NCI-H2107 (cell line): ENCODE data around the gene CHODL.

Source experiments
- DNase-seq: peaks from one replicate; lab custom pipeline; 2025; lab: John Stamatoyannopoulos, UW

CHODL gene

GRCh38 chr21:18289876-18290275, 45.2 kb downstream of the CHODL start:
- no peak for DNase-seq

DNA sequence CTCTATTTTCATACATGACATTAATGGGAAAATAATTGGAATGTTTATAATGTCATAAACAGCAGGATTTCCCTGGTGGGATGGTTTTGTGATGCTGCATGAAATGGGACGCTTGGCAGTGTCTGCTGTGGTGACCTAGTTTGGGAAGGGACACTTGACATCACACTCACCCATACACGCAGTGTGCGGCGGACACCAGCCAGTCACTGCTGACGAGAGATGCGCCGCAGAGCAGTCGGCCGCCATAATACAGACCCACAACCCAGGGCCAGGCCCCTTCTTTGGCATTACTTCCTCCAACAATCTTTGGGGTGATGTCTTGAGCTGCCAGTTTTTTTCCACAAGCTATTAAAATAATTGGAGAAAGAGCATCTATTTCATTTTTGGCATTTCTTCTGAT, 49.5 kb downstream of the CHODL start:
- DNase-seq = no peak

DNA sequence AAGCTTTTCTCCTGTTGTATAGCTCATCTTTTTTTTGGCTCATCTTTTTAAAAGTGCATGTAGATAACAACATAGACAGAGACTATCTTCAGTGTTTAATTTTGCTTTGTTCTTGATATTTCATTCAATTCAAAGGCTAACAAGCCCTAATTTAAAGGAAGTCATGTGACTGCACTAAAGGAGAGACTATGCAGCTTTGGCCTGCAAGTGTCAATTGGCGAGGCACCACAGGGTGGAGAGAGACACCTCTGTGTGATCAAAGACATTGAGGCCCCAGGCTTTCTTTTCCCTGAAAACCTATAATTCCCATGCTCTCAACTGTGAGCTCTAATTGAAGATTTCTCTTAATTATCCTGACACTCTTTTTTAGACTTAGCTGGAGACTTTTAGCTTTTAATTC, 53.6 kb downstream of the CHODL start:
- DNase-seq = no peak
